HG02981 (cell line): ENCODE measurements around the gene MED13L.

ENCODE experiments used
- ATAC-seq: cut with Tn5 transposase; IDR thresholded peaks from one replicate; pipeline ENCODE4 v1.9.1; 2021; ENCODE audit warnings: mild to moderate bottlenecking, moderate library complexity; ENCODE audit not compliant: unreplicated experiment

Gene MED13L

DNA sequence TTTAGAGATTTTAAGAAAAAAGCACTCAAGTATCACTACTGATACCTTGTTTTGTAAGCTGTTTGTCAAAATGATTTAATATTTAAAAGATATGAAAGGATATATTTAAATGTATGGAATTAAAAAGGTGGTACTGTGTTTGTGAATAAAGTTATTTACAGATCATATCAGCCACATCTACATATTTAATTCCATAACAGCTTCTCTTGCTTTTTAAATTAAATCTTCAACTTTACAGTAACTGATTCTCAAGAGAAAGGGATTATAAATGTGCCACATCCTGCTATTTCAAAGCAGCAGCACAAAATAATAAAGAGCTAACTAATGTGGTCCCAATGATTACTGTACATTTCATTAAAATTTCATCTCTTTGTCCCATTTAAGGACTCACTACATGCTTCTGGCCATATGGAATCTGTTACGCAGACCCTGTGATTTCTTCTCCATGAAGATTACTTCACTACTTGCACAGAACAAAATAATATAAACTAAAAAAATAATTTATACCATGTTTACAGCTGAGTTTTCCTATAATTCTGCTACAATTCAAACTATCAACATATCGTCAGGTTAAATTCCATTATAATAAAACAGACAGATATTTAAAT lies 117.8 kb downstream of the MED13L start:
- ATAC-seq: no peak

DNA sequence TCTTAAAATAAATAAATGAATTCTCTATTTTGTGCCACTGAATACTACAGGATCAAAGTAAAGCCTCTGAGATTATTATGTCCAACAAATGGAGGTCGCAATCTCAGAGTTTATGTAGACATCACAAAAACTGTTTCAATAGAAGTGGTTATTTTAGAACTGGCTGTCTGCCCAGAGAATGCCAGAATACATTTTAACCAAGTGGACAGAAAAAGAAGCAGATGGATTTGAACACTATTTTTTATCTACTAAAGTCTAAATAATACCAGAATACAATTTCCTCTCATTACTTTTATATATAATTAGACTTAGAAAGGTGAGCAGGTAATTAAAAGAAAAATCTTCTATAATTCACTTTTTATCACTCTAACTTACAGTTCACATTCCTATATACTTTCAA lies 118.3 kb downstream of the MED13L start:
- no peak for ATAC-seq

DNA sequence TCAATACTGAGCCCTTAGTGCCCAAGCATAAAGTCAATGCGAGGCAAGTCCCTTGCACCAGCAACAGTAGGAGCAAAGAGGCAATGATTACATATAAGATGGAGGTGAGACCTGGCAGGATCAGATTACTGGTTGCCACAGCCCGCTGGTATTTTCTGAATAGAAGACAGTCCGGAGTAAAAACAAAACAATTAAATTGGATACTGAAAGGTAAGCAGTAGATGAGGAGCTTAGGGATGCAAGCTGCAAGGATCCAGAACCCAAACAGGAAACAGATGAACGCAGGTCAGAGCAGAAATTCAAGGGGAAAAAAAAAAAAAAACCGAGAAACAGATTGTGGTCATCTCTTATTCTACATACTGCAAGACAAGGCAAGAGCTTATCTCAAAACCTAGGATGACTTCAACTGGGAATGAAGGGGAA lies 119.6 kb downstream of the MED13L start:
- no peak for ATAC-seq

DNA sequence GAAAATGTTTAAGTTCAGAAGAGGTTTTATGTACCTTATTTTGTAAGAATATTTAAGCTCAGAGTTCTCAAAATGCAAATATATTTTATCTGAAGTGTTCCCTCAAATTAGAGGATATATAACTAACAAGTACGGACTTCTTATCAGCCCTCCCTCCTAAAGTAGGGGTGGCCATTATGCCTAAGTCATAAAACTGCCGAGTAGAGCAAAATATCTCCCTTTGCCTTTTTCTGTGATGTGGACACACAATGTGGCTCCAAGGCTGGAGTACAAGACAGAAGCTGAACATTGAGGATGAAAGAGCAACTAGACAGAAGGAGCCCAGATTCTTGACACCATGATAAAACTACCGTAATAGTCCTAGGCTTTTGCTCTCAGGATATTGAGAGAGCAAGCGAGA lies 120.9 kb downstream of the MED13L start:
- no peak for ATAC-seq

DNA sequence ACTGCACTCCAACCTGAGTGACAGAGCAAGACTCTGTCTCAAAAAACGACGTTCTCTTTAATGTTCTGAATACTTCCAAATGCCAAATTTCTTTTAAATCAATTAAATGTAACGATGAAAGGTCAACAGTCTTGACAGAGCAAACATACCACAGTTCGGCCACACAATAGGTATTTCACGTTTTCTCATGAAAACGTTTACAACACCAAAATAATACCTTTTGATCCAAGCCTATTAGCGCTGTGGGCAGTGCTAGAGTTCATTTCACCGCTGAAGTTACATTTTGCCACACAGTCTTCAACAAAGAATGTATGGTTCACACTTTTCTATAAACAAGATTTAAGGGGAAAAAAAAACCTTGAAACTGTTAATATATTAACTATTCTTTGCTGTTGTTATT lies 122.1 kb downstream of the MED13L start:
- ATAC-seq: no peak

DNA sequence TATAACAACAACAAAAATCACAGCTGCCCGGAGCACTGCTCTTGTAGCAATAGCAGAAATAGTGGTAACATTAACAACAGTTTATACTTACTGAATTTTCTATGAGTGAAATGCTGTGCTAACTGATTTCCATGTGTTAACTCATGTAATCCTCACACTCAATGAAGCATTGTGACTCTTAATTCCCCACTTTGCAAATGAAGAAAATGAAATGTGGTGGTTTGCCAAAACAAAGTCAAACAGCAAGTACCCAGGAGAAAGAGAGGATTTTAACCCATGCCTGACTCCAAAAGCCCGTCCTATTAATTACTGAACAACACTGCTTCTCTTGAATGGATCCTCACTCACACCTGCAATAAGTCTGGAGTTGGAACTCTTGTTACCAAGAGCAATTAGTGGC lies 123.5 kb downstream of the MED13L start:
- no peak for ATAC-seq

DNA sequence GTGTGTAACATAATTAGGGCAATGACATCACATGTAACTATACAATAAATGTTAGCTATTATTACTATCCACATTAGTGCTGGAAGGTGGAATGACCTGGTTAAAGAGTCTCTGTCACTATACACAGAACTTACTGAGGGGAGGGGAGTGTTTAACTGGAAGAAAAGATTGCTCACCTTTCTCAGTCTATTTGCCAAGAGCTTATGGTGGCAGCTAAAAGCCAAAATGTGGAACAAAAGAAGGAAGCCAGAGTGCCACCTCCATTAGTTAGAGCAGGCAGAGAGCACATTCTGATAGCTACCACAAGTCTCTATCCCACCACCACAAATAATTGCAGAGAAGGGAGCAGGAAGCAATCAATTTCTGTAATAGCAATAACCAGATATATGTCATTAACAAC lies 124.4 kb downstream of the MED13L start:
- no peak for ATAC-seq

DNA sequence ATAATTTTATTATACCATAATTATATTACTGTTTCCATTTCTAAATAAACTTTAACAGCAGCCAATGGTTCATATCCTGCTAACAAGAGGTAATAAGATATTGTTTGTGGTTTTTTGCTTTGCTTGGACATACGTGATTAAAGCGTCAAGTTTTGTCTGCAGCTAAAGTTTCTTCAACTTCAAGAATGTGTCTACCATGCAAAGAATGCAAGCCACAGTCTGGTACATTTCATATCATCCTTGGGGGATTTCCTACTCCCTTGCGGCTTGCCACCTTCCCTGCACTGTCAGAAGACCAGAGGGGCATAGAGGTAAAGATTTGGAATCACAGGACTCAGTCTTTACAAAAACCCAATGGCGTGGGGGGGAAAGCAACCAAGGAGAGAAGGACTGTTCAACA lies 125.2 kb downstream of the MED13L start:
- ATAC-seq: no peak

DNA sequence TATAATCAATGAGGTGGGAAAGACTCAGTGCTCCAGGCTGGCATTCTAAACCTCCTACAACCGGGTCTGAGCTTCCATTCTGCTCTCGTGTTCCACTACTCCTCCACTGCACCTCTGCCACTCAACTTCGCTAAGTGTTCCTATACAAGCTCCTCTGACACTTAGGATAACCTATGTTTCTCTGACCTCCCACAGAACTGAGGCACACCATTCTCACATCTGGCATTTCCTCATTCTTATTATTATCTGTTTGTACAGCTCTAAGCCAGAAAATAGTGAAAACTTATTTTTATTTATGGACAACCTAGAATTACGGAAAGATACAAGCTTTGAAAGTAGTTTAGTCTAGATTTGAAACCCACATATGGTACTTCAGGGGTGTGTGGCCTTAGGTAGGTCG lies 127.0 kb downstream of the MED13L start:
- ATAC-seq: no peak

DNA sequence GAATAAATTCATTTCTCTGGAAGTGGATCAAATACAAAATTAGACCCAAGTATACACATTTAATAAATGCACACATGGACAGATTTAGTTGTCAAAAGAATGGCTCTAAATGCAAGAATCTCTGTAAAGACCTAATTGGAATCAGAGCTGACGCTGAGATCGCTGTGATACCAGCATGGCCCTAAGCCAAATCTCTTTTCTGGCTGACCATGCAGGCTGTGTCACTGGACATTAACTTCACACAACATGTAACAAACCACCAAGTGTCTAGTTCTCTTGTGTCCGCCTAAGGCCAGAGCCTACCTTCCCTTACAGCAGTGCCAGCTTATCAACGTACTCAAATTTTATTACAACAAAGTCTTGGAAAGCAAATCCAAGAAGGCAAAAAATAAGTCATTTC lies 127.5 kb downstream of the MED13L start:
- no peak for ATAC-seq

DNA sequence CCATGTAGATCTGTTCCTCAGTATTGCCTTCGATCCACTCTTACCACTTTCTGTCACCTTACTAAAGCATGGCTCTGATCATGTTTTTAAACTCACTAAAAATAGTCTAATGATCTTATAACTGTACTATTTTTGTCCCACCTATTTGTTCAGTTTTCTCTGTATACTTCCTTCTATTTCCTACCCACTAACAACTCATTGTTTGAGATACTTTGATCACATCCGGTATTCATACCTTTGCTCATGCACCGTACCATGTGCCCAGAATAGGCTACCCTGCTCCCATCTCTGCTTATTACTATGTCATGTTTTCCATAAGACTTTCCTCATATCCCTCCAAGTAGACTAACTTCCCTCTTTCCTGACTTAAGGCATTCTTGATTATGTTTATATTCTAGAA lies 128.6 kb downstream of the MED13L start:
- no peak for ATAC-seq

DNA sequence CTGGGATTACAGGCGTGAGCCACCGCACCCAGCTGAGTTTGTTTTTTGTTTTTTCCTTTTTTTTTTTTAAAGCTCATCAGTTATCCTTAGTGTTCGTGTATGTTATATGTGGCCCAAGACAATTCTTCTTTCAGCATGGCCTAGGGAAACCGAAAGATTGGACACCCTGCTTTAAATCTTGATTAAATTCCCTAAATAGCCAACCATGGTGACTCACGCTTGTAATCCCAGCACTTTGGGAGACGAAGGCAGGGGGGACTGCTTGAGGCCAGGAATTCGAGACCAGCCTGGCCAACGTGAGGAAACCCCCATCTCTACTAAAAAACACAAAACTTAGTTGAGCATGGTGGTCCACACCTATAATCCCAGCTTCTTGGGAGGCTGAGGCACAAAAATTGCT lies 131.1 kb downstream of the MED13L start:
- ATAC-seq: no peak

DNA sequence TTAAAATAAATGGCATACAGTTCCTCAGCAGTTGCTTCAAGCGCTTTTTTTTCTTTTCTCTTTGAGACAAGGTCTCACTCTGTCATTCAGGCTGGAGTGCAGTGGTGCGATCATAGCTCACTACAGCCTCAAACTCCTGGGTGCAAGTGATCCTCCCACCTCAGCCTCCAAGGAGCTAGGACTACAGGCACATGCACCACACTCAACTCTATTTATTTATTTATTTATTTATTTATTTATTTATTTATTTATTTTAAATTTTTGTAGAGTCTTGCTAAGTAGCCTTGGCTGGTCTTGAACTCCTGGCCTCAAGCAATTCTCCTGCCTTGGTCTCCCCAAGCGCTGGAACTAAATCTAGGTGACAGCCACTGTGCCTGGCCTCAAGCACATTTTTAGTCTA lies 132.0 kb downstream of the MED13L start:
- no peak for ATAC-seq

DNA sequence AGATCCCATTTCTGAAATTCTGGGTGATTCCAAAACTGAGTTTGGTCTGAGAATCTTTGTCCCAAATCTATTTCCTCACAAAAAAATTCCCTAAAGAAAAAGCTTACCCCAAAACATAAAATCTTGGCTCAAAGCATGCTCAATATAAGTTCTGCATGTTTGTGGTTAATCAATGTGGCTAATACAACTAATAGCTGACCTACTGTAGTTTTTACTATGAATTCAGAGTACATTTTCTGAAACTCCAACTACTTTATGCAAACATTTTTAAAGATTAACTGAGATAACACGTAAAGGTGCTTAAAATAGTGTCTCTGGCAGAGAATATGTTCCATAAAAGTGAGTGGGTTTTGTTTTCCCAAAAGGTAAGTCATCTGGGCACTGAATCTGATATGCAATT lies 133.1 kb downstream of the MED13L start:
- peak; percentile 50 for ATAC-seq

DNA sequence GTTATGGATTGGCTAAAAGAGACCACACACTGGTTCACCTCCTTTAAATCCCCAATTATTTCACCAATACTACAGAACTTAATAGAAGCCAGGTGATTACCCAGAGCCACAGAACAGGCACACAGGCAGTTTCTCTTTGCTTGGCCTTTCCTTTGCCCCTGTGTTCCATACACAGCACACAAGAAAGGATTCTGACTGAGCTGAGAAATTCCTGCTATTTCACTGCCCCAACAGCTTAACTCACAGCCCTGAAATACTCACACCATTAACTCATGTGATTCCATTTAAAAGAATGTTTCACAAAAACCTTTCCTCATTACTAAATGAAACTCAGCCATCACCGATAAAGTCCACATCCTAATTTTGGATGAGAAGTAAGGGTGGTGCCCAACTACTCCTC lies 133.6 kb downstream of the MED13L start:
- no peak for ATAC-seq

DNA sequence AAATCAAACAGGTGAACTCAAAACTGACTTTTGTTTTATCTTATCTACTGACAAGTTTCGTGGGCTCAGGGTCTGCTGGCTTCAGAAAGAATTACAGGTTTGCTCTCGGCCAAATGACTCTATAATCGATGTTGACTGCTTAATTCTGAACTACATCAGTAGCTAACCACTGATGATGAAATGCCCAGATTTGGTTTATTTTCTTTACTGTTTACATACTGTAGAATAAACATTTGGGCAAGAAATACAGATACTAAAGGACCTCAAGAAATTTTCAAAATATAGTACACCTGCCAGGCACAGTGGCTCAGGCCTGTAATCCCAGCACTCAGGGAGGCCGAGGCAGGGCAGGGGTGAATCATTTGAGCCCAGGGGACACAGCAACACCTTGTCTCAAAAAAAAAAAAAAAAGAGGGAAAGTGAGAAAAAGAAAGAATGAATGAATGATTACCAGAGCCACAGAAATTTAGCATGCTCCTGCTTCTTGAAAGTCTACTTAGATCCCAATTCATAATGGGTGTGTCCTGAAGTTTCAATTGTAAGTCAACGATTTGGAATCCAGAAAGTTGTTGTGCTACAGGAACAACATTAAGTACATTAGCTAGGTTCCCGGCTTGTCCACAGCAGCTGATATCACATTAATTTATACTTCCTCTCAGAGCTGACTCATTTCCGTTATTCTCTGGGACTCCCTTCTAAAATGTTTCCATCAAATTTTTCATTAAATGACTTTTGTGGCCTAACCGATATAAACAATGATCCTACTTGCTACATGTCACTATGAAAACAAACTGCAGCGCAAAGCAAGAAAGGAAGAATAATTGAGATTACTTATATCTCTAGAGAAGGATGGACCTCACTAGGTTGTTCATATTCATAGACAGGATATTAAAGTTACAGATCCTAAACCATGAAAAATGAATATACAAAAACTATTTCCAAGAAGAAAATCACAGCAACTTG lies 134.3 kb downstream of the MED13L start:
- ATAC-seq: peak; percentile 53

DNA sequence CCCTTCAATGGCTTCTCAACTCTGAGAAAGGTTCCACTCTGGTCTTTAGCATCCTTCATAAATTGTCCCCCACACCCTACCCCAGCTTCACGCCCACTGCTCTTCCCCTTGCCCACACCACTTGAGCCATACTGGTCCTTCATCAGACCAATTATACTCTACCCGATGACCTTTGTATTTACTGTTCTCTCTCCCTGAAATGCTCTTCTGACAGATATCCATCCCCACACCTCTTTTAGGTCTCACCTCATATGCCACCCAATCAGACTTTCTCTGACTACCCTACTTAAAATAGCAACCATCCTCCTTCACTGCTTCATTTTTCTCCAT lies 135.7 kb downstream of the MED13L start:
- ATAC-seq: no peak

DNA sequence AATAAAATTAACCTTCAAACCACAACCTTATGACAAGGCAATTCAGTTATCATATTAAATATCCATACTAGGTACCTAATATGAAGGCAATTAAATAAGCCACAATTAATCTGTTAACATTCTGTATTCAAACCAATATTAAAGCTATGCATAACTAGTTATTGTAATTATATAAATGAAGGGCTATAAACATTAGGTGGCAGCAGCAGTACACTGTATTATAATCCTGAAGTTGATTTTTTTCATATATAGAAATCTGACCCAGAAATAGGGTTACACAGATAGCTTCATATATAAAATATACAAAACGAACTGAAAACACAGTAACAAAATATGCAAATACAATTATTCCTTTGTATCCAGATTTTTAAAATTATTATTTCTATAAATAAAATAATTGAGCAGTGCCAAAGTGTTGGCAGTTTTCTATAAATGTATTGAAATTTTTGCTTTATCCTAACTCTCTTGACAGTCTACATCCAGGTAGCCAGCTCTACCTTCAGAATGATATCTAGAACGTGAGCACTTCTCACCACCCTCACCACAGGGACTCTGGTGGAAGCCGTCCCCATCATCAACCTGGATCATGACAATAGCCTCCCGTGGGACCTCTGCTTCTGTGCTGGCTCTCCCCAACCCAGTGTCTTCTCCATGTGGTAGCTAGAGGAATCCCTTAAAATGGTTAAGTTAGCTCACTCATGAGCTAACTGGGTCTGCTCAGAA lies 136.2 kb downstream of the MED13L start:
- ATAC-seq: no peak

DNA sequence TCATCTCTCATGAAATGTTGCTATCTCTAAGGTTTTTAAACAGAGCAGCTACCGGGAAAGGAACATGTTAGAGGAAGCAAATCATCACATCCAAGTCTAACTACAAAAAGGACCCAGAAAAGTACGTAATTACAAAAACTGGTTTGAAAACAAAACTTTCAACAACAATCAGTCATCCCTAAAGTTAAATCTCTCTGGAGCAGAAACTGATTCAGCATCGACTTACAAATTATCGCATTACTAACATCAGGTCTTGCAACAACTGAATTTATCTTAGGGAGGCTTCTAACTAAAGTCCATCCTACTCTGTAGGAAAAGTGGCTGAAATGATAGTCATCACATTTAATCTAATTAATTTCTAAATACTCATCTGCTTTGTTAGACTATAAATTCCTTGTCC lies 137.0 kb downstream of the MED13L start:
- no peak for ATAC-seq

DNA sequence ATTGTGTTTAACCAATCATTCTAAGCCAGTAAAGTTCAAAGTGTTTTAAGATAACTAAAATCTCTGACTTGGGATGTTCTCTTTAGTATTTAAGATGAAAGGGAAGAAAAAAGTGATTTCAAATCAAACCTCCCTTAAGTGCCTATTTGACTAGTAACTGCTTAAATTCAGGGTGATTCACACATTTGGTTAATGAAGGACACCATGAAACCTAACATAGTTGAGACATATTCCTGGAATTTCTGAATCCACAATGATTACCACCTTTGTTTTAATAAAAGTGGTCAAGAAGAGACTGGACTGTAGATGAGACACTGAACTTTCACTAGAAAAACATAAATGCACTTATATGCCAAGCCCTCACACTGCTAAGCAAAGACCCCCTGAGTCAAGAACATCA lies 138.7 kb downstream of the MED13L start:
- ATAC-seq: no peak

DNA sequence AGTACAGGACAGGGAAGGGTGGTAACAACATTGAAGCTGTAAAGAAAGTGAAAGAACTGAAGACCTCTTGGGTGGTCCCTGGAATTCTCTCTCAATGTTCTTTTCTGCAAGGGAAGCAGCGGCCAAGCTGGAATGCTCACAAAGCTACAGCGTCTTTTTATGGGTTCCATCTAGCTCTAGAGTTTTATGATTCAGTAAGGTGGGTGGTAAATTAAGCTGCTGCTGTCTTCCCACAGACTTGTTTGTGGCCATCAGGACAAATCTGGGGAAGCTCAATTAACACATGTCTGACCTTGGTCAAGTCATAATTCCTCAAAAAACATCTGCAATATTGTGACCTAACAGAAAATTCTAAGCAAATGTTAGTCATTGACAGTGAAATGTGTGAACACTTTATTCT lies 139.1 kb downstream of the MED13L start:
- no peak for ATAC-seq

DNA sequence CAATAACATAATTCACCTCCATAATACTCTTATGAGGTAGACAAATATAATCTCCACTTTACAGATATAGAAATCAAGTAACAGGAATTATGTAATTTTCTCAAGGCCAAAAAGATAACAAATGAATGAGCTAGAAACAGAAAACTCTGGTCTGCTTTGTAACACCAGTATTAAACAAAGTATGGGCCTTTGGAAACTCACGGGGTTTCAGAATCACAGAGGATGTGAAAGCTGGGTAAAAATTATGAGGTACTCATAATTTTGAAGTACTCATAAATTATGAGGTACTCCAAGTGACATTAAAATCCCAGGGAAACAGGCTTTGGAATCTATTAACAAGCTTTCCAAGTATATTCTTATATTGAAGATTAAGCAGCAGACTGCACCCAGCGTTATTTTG lies 140.2 kb downstream of the MED13L start:
- ATAC-seq: no peak
